IMR-90 (cell line): ENCODE results near the gene NLGN2. TPM values are rescaled to one million over a fixed set of nuclear protein-coding genes. Genes with fewer than 3 reads are reported as not detected.
A peak's percentile ranks its signal among the peaks of the same experiment; 100 is the strongest.

Experiments used
- ATAC-seq: fragments of 200-7000 bp; cut with Tn5 transposase; 2 replicates; pipeline ENCODE4 v1.9.1; 2020; ENCODE audit warnings: low read depth, mild to moderate bottlenecking, moderate library complexity
- BruUV-seq: library from RNA; stranded (reverse); fragments of 400-500 nt; replicated peaks from 2 replicates; lab custom pipeline; 2021; lab: Mats Ljungman, UMichigan
- CTCF ChIA-PET: fragments of 300-600 bp; formaldehyde crosslinking; extraction: SDS; loops from one replicate; lab custom pipeline; 2021; ENCODE audit warnings: antibody characterized with exemption; lab: Yijun Ruan, JAX
- POLR2A ChIA-PET: fragments of 300-600 bp; sonication (Branson Sonifier 250); formaldehyde crosslinking; loops from one replicate; lab custom pipeline; 2022; ENCODE audit warnings: antibody characterized with exemption; ENCODE audit not compliant: unreplicated experiment; lab: Charles Lee
- DNase-seq: peaks from one replicate; pipeline ENCODE4 v3.0.0; 2013
- H2AFZ ChIP-seq: replicated peaks from 2 replicates; pipeline ENCODE3; 2013; ENCODE audit warnings: low read length, mild to moderate bottlenecking; ENCODE audit not compliant: poor library complexity
- H2AK5ac ChIP-seq: 2 replicates; pipeline ENCODE4 v1.6.1; 2013; ENCODE audit warnings: low read depth, low read length, inconsistent platforms
- H2AK9ac ChIP-seq: replicated peaks from 2 replicates; pipeline ENCODE3; 2013; ENCODE audit warnings: mild to moderate bottlenecking, low read depth, low read length, moderate library complexity; ENCODE audit not compliant: poor library complexity
- H2BK120ac ChIP-seq: 2 replicates; pipeline ENCODE4 v1.6.1; 2013; ENCODE audit warnings: low read depth, low read length, inconsistent platforms
- H2BK15ac ChIP-seq: 3 replicates; pipeline ENCODE4 v1.6.1; 2013; ENCODE audit warnings: low read depth, low read length, inconsistent platforms
- H2BK20ac ChIP-seq: 2 replicates; pipeline ENCODE4 v1.6.1; 2013; ENCODE audit warnings: low read depth, mild to moderate bottlenecking, inconsistent platforms, low read length, moderate library complexity
- H2BK5ac ChIP-seq: 2 replicates; pipeline ENCODE4 v1.6.1; 2013; ENCODE audit warnings: mild to moderate bottlenecking, low read depth, low read length, inconsistent platforms; ENCODE audit not compliant: poor library complexity, severe bottlenecking
- H3K14ac ChIP-seq: replicated peaks from 2 replicates; pipeline ENCODE4 v1.6.1; 2013; ENCODE audit warnings: low read depth, low read length, inconsistent platforms
- H3K18ac ChIP-seq: 2 replicates; pipeline ENCODE4 v1.6.1; 2013; ENCODE audit warnings: low read depth, low read length, control low read depth
- H3K23ac ChIP-seq: 2 replicates; pipeline ENCODE4 v1.6.1; 2013; ENCODE audit warnings: low read depth, low read length, inconsistent platforms
- H3K27ac ChIP-seq: 2 replicates; pipeline ENCODE4 v1.5.1; 2013; ENCODE audit warnings: mild to moderate bottlenecking, control low read depth, low read length; ENCODE audit not compliant: insufficient read depth
- H3K27me3 ChIP-seq: 2 replicates; pipeline ENCODE4 v1.6.1; 2013; ENCODE audit warnings: low read length; ENCODE audit not compliant: control insufficient read depth, insufficient read depth
- H3K36me3 ChIP-seq: 2 replicates; pipeline ENCODE4 v1.6.1; 2013; ENCODE audit warnings: low read length, mixed read lengths; ENCODE audit not compliant: control insufficient read depth, insufficient read depth
- H3K4ac ChIP-seq: 2 replicates; pipeline ENCODE4 v1.6.1; 2013; ENCODE audit warnings: low read depth, low read length, inconsistent platforms
- H3K4me1 ChIP-seq: 2 replicates; pipeline ENCODE4 v1.6.1; 2013; ENCODE audit warnings: low read length, mixed read lengths; ENCODE audit not compliant: control insufficient read depth, insufficient read depth
- H3K4me2 ChIP-seq: 2 replicates; pipeline ENCODE4 v1.6.1; 2013; ENCODE audit warnings: low read depth, mild to moderate bottlenecking, control low read depth, low read length, moderate library complexity
- H3K4me3 ChIP-seq: 2 replicates; pipeline ENCODE4 v1.5.1; 2013; ENCODE audit warnings: low read depth, mild to moderate bottlenecking, control low read depth, low read length, moderate library complexity; ENCODE audit not compliant: insufficient read depth
- H3K56ac ChIP-seq: 2 replicates; pipeline ENCODE4 v1.6.1; 2013; ENCODE audit warnings: low read length, inconsistent platforms; ENCODE audit not compliant: insufficient read depth; ENCODE audit errors: extremely low read depth
- H3K79me1 ChIP-seq, 2 experiments: 2 replicates each; pipeline ENCODE4 v1.6.1; 2013; ENCODE audit warnings: low read length in 2 of 2, inconsistent platforms in 1 of 2, low read depth in 1 of 2
- H3K9ac ChIP-seq: 2 replicates; pipeline ENCODE4 v1.6.1; 2013; ENCODE audit warnings: low read depth, low read length, control low read depth
- H3K9me1 ChIP-seq: 2 replicates; pipeline ENCODE4 v1.6.1; 2013; ENCODE audit warnings: low read length, inconsistent platforms; ENCODE audit not compliant: insufficient read depth
- H3K9me3 ChIP-seq: 2 replicates; pipeline ENCODE4 v1.6.1; 2013; ENCODE audit warnings: low read length; ENCODE audit not compliant: control insufficient read depth, insufficient read depth
- H4K20me1 ChIP-seq: 2 replicates; pipeline ENCODE4 v1.6.1; 2013; ENCODE audit warnings: low read length, inconsistent platforms; ENCODE audit not compliant: insufficient read depth
- H4K5ac ChIP-seq: 2 replicates; pipeline ENCODE4 v1.6.1; 2013; ENCODE audit warnings: mild to moderate bottlenecking, low read depth, low read length, control low read depth
- H4K8ac ChIP-seq, 2 experiments: 2 replicates each; pipeline ENCODE4 v1.6.1; 2013; ENCODE audit warnings: low read depth in 2 of 2, low read length in 2 of 2, control low read depth in 1 of 2, inconsistent platforms in 1 of 2
- H4K91ac ChIP-seq: 2 replicates; pipeline ENCODE4 v1.6.1; 2013; ENCODE audit warnings: low read depth, low read length, inconsistent platforms; ENCODE audit not compliant: insufficient read depth
- CEBPB ChIP-seq: IDR thresholded peaks from 2 replicates; pipeline ENCODE4 v1.6.1; 2012; ENCODE audit warnings: low read depth, low read length, improper control_type of control experiment
- CHD1 ChIP-seq: IDR thresholded peaks from 2 replicates; pipeline ENCODE4 v1.6.1; 2012; ENCODE audit warnings: low read depth, low read length, improper control_type of control experiment
- MAFK ChIP-seq: IDR thresholded peaks from 2 replicates; pipeline ENCODE4 v1.6.1; 2012; ENCODE audit warnings: low read depth, low read length, improper control_type of control experiment
- MAZ ChIP-seq: IDR thresholded peaks from 2 replicates; pipeline ENCODE4 v1.6.1; 2012; ENCODE audit warnings: low read depth, mild to moderate bottlenecking, low read length, improper control_type of control experiment, moderate library complexity, borderline replicate concordance
- MXI1 ChIP-seq: IDR thresholded peaks from 2 replicates; pipeline ENCODE4 v1.6.1; 2012; ENCODE audit warnings: low read depth, mild to moderate bottlenecking, low read length, moderate library complexity, borderline replicate concordance
- POLR2A ChIP-seq: IDR thresholded peaks from 2 replicates; pipeline ENCODE4 v1.6.1; 2012; ENCODE audit warnings: mild to moderate bottlenecking, low read depth, low read length
- RCOR1 ChIP-seq: IDR thresholded peaks from 2 replicates; pipeline ENCODE4 v1.6.1; 2012; ENCODE audit warnings: mild to moderate bottlenecking, low read length, improper control_type of control experiment; ENCODE audit not compliant: insufficient replicate concordance
- RFX5 ChIP-seq: IDR thresholded peaks from 2 replicates; pipeline ENCODE4 v1.8.0; 2012; ENCODE audit warnings: low read depth, mild to moderate bottlenecking, low read length, moderate library complexity
- SMC3 ChIP-seq: fragments of 150-350 bp; IDR thresholded peaks from 2 replicates; pipeline ENCODE4 v1.6.1; 2016; ENCODE audit warnings: low read depth, mild to moderate bottlenecking, antibody characterized with exemption, low read length, moderate library complexity
- WGBS, 2 experiments: methylation state at CpG; one replicate each; pipeline versions ENCODE4 v1.1.5 to v1.1.7; 2013; ENCODE audit warnings: missing lambda C conversion rate in 2 of 2; ENCODE audit not compliant: insufficient read length in 1 of 2; ENCODE audit errors: extremely low coverage in 2 of 2; 5-methylcytosine and 5-hydroxymethylcytosine counted together
- dilution Hi-C: fragments of 300-500 bp; cut with HindIII; formaldehyde crosslinking; loops from one replicate; pipeline ENCODE4 v1.14.3; 2018; ENCODE audit warnings: low sequenced_read_pairs; ENCODE audit not compliant: unreplicated experiment
- in situ Hi-C: fragments of 300-500 bp; cut with MboI; formaldehyde crosslinking; loops from 3 replicates; pipeline ENCODE4 v1.14.3; 2019; ENCODE audit warnings: low sequenced_read_pairs, inconsistent platforms, mixed read lengths
- intact Hi-C: fragments of 100-400 bp; cut with micrococcal nuclease; formaldehyde crosslinking; loops from 2 replicates; pipeline ENCODE4 v1.10.0; 2022
- polyA plus RNA-seq, 3 experiments: library from polyadenylated mRNA; depleted of rRNA; stranded (reverse); fragments of >200 nt; gene quantifications; 2 replicates each; pipeline ENCODE4 v1.2.3, GENCODE V29; 2012; ENCODE audit warnings: low replicate concordance in 1 of 3
- total RNA-seq: library from RNA; depleted of rRNA; stranded (reverse); fragments of >200 nt; gene quantifications from 2 replicates; pipeline ENCODE4 v1.2.3, GENCODE V29; 2012
- TF ChIP-seq, protein P1 (sequence below): fragments of 150-350 bp; IDR thresholded peaks from 2 replicates; pipeline ENCODE4 v1.6.1; 2017; ENCODE audit warnings: mild to moderate bottlenecking, antibody characterized with exemption, low read length, low read depth
- TF ChIP-seq, protein P2 (sequence below): fragments of 150-350 bp; IDR thresholded peaks from 2 replicates; pipeline ENCODE4 v1.6.1; 2016; ENCODE audit warnings: low read depth, mild to moderate bottlenecking, low read length, moderate library complexity, borderline replicate concordance
- TF ChIP-seq, protein P3 (sequence below): conservative IDR thresholded peaks from 2 replicates; pipeline ENCODE4 v1.5.1; 2012; ENCODE audit warnings: mild to moderate bottlenecking, low read depth, low read length, improper control_type of control experiment

NLGN2 gene
- total and polyA plus RNA-seq, 2 of the 4 experiments (the other 2 are of a cell fraction): 1.8 to 38.1 TPM

GRCh38 chr17:7394452-7395191, 13.0 kb upstream of the NLGN2 start, which contains the start of gene PLSCR3:
TSS of gene PLSCR3 (minus strand) at chr17:7394525. CDS start at chr17:7394110, 415 bp downstream.
- Histone ChIP-seq H3K9ac (peak within 1 kb of the TSS; percentile 87), H4K5ac (peak within 1 kb of the TSS; percentile 86), H3K9me1 (peaks cover 7% of the 10 kb centered on the region; the same call in 1 of the 2 replicates), H2AK5ac (peak within 1 kb of the TSS; percentile 93), H4K91ac (peak within 1 kb of the TSS; percentile 80), H3K27ac (peak within 1 kb of the TSS; percentile 92), H2BK120ac (peak within 1 kb of the TSS; percentile 12; the same call in 1 of the 2 replicates), H3K36me3 (peaks cover 28% of the 10 kb centered on the region), H3K79me1 (peaks cover 14 to 32% of the 10 kb centered on the region in 2 experiments), H4K8ac (peak within 1 kb of the TSS; percentile 89 to 96), H2BK20ac (no peak within 1 kb of the TSS), H3K27me3 (no peaks in the 10 kb centered on the region), H2AFZ (peak within 1 kb of the TSS; percentile 92), H3K4me2 (peak within 1 kb of the TSS; percentile 91), H3K14ac (peak within 1 kb of the TSS; percentile 93), H2BK15ac (no peak within 1 kb of the TSS; the same call in 2 of the 3 replicates), H3K9me3 (no peaks in the 10 kb centered on the region), H3K4me1 (peaks cover 8% of the 10 kb centered on the region), H2BK5ac (peak within 1 kb of the TSS; percentile 91), H3K18ac (peak within 1 kb of the TSS; percentile 77), H2AK9ac (peak within 1 kb of the TSS; percentile 86), H4K20me1 (no peaks in the 10 kb centered on the region), H3K23ac (peak within 1 kb of the TSS; percentile 79), H3K56ac (peak within 1 kb of the TSS; percentile 61), H3K4me3 (peak within 1 kb of the TSS; percentile 70), H3K4ac (peak within 1 kb of the TSS; percentile 90)
- ATAC-seq (peak; percentile 95), DNase-seq (peak; percentile 84)
- in situ Hi-C loops: loop anchor here (5.0 kb wide), 1 partner anchor 37 kb away; the partner anchor contains the start of gene TMEM95
- no TSS peak for BruUV-seq
- 0% methylated on average over 43 of the region's 71 CpGs; no CpG with 5 or more reads in 1 of the 2 experiments for WGBS, 2 experiments
- ChIA-PET POLR2A (interaction anchor here (0.6 to 1.0 kb wide), 3 partner anchors 9 to 273 kb away, joined by 3 to 6 read pairs (median 5); partner anchors contain the start of gene TMEM256), CTCF (no interaction called here)
- intact Hi-C loops: no loop called here
- TF ChIP-seq RCOR1 (no peak), SMC3 (no peak), RFX5 (no peak), POLR2A (peak; percentile 73; the same call in 1 of the 2 replicates), MAZ (peak; percentile 62; the same call in 1 of the 2 replicates), CHD1 (no peak), MAFK (peak; percentile 69), CEBPB (no peak), MXI1 (no peak; the same call in 1 of the 2 replicates)
- TF ChIP-seq, protein P1, sequence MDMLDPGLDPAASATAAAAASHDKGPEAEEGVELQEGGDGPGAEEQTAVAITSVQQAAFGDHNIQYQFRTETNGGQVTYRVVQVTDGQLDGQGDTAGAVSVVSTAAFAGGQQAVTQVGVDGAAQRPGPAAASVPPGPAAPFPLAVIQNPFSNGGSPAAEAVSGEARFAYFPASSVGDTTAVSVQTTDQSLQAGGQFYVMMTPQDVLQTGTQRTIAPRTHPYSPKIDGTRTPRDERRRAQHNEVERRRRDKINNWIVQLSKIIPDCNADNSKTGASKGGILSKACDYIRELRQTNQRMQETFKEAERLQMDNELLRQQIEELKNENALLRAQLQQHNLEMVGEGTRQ: peak; percentile 6; the same call in 1 of the 2 replicates
- TF ChIP-seq, protein P2, sequence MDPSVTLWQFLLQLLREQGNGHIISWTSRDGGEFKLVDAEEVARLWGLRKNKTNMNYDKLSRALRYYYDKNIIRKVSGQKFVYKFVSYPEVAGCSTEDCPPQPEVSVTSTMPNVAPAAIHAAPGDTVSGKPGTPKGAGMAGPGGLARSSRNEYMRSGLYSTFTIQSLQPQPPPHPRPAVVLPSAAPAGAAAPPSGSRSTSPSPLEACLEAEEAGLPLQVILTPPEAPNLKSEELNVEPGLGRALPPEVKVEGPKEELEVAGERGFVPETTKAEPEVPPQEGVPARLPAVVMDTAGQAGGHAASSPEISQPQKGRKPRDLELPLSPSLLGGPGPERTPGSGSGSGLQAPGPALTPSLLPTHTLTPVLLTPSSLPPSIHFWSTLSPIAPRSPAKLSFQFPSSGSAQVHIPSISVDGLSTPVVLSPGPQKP: no peak
- TF ChIP-seq, protein P3, sequence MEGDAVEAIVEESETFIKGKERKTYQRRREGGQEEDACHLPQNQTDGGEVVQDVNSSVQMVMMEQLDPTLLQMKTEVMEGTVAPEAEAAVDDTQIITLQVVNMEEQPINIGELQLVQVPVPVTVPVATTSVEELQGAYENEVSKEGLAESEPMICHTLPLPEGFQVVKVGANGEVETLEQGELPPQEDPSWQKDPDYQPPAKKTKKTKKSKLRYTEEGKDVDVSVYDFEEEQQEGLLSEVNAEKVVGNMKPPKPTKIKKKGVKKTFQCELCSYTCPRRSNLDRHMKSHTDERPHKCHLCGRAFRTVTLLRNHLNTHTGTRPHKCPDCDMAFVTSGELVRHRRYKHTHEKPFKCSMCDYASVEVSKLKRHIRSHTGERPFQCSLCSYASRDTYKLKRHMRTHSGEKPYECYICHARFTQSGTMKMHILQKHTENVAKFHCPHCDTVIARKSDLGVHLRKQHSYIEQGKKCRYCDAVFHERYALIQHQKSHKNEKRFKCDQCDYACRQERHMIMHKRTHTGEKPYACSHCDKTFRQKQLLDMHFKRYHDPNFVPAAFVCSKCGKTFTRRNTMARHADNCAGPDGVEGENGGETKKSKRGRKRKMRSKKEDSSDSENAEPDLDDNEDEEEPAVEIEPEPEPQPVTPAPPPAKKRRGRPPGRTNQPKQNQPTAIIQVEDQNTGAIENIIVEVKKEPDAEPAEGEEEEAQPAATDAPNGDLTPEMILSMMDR: peak; percentile 22; the same call in 1 of the 2 replicates
- dilution Hi-C loops: no loop called here
